GM23248 (cell line): ENCODE results near the gene DDAH1. TPM values are rescaled to one million over a fixed set of nuclear protein-coding genes. Genes with fewer than 3 reads are reported as not detected.

Source experiments
- DNase-seq: peaks from one replicate; pipeline ENCODE4 v3.0.0-alpha.2; 2015
- H2AFZ ChIP-seq: fragments of 200-600 bp; sonication (generic); 2 replicates; pipeline ENCODE4 v1.6.1; 2016; ENCODE audit warnings: antibody characterized with exemption
- H3F3A ChIP-seq: fragments of 200-600 bp; sonication (generic); 2 replicates; pipeline ENCODE4 v1.6.1; 2016; ENCODE audit warnings: mild to moderate bottlenecking, antibody characterized with exemption, mixed run types; ENCODE audit not compliant: insufficient read depth
- H3K27ac ChIP-seq: fragments of 200-600 bp; sonication (generic); 2 replicates; pipeline ENCODE4 v1.5.1; 2016; ENCODE audit warnings: mild to moderate bottlenecking
- H3K27me3 ChIP-seq: fragments of 200-600 bp; sonication (generic); replicated peaks from 2 replicates; pipeline ENCODE4 v1.6.1; 2016; ENCODE audit warnings: mild to moderate bottlenecking; ENCODE audit not compliant: insufficient read depth
- H3K36me3 ChIP-seq: fragments of 200-600 bp; sonication (generic); 2 replicates; pipeline ENCODE4 v1.6.1; 2016; ENCODE audit warnings: low read depth, mild to moderate bottlenecking
- H3K4me1 ChIP-seq: fragments of 200-600 bp; sonication (generic); 2 replicates; pipeline ENCODE4 v1.6.1; 2016; ENCODE audit warnings: mild to moderate bottlenecking; ENCODE audit not compliant: insufficient read depth
- H3K4me2 ChIP-seq: fragments of 200-600 bp; sonication (generic); one replicate; pipeline ENCODE4 v1.6.1; 2016; ENCODE audit warnings: mild to moderate bottlenecking; ENCODE audit not compliant: unreplicated experiment
- H3K4me3 ChIP-seq: fragments of 200-600 bp; sonication (generic); 2 replicates; pipeline ENCODE4 v1.5.1; 2016; ENCODE audit warnings: mild to moderate bottlenecking
- H3K79me2 ChIP-seq: fragments of 200-600 bp; sonication (generic); 2 replicates; pipeline ENCODE4 v1.6.1; 2016; ENCODE audit warnings: mild to moderate bottlenecking; ENCODE audit not compliant: insufficient read depth
- H3K9ac ChIP-seq: fragments of 200-600 bp; sonication (generic); 2 replicates; pipeline ENCODE4 v1.6.1; 2016; ENCODE audit warnings: mild to moderate bottlenecking
- H3K9me2 ChIP-seq: fragments of 200-600 bp; sonication (generic); 2 replicates; pipeline ENCODE4 v1.6.1; 2016; ENCODE audit warnings: mixed run types, mild to moderate bottlenecking, moderate library complexity; ENCODE audit not compliant: insufficient read depth
- H3K9me3 ChIP-seq: fragments of 200-600 bp; sonication (generic); one replicate; pipeline ENCODE4 v1.6.1; 2017; ENCODE audit warnings: low read depth
- H4K20me1 ChIP-seq: fragments of 200-600 bp; sonication (generic); 2 replicates; pipeline ENCODE4 v1.6.0; 2016; ENCODE audit not compliant: insufficient read depth
- EZH2 ChIP-seq: fragments of 200-600 bp; sonication (generic); IDR thresholded peaks from 2 replicates; pipeline ENCODE4 v1.6.1; 2018; ENCODE audit warnings: antibody characterized with exemption, mild to moderate bottlenecking; ENCODE audit not compliant: insufficient read depth, poor library complexity, severe bottlenecking
- EZH2phosphoT487 ChIP-seq: fragments of 200-600 bp; sonication (generic); IDR thresholded peaks from 2 replicates; pipeline ENCODE4 v1.6.1; 2018; ENCODE audit warnings: antibody characterized with exemption, moderate library complexity, mild to moderate bottlenecking, low read depth; ENCODE audit not compliant: insufficient read depth
- WGBS, 2 experiments: methylation state at CpG; one replicate each; pipeline ENCODE4 v1.1.6; 2015 to 2017; ENCODE audit warnings: low lambda C conversion rate in 2 of 2, low coverage in 1 of 2; ENCODE audit errors: missing lambda C conversion rate in 2 of 2; 5-methylcytosine and 5-hydroxymethylcytosine counted together
- in situ Hi-C: fragments of 300-500 bp; cut with MboI; formaldehyde crosslinking; loops from 2 replicates; pipeline ENCODE4 v1.15.0; 2020
- polyA plus RNA-seq: library from polyadenylated mRNA; unstranded; fragments of >200 nt; fragmentation: Nextera tagmentation; extraction: Ambion mirVana; gene quantifications from 2 replicates; pipeline ENCODE4 v1.2.1, GENCODE V29; 2016
- total RNA-seq: library from RNA; depleted of rRNA; stranded (reverse); fragments of >200 nt; shearing (Covaris generic); gene quantifications from 2 replicates; pipeline ENCODE4 v1.2.3, GENCODE V29; 2014

The DDAH1 gene
- total and polyA plus RNA-seq, 2 experiments from 2014 or later = 168 to 238 TPM

- H3K27me3 ChIP-seq = no peaks in the 10 kb centered on the region
- TF ChIP-seq EZH2phosphoT487 (no peak), EZH2 (no peak)
- H3K36me3 ChIP-seq = no peaks in the 10 kb centered on the region
- peaks cover 97% of the 10 kb centered on the region for H3K79me2 ChIP-seq
- no peak for DNase-seq
- no peak overlapping the region for H2AFZ ChIP-seq
- no peak overlapping the region for H3K4me2 ChIP-seq
- WGBS, 2 experiments = 88 to 91% methylated on average over 6 of the region's 6 CpGs
- H3K27ac ChIP-seq = no peak overlapping the region
- no peaks in the 10 kb centered on the region for H3K9me3 ChIP-seq
- no peak overlapping the region for H3K9ac ChIP-seq
- in situ Hi-C loops = no loop called here
- H4K20me1 ChIP-seq = no peaks in the 10 kb centered on the region
- peaks cover 89% of the 10 kb centered on the region for H3F3A ChIP-seq
- no peaks in the 10 kb centered on the region for H3K9me2 ChIP-seq
- peaks cover 78% of the 10 kb centered on the region for H3K4me1 ChIP-seq
- H3K4me3 ChIP-seq = no peak overlapping the region
Observed at GRCh38 chr1:85368073-85368770, 96.7 kb downstream of the DDAH1 start.

GRCh38 chr1:85366391-85367170, 98.4 kb downstream of the DDAH1 start:
- H3K9me2 ChIP-seq = no peaks in the 10 kb centered on the region
- no peak for TF ChIP-seq EZH2
- TF ChIP-seq EZH2phosphoT487 = no peak
- H3K4me1 ChIP-seq = peaks cover 78% of the 10 kb centered on the region
- H3K27ac ChIP-seq = peak overlapping the region; percentile 80
- H3K4me3 ChIP-seq = 0 out of 2 replicates have a peak overlapping the region, but pooled peaks have one; percentile 3
- H3K27me3 ChIP-seq = no peaks in the 10 kb centered on the region
- H3K9ac ChIP-seq = 0 out of 2 replicates have a peak overlapping the region, but pooled peaks have one; percentile 12
- peak; percentile 91 for DNase-seq
- H3K79me2 ChIP-seq = peaks cover 97% of the 10 kb centered on the region
- no peaks in the 10 kb centered on the region for H3K9me3 ChIP-seq
- H3F3A ChIP-seq = peaks cover 89% of the 10 kb centered on the region
- in situ Hi-C loops = no loop called here
- H4K20me1 ChIP-seq = no peaks in the 10 kb centered on the region
- peak overlapping the region; percentile 48 for H3K4me2 ChIP-seq
- H3K36me3 ChIP-seq = no peaks in the 10 kb centered on the region
- 12 to 21% methylated on average over 3 of the region's 3 CpGs for WGBS, 2 experiments
- no peak overlapping the region for H2AFZ ChIP-seq

- 71 to 74% methylated on average over 3 of the region's 3 CpGs for WGBS, 2 experiments
- H3K27ac ChIP-seq = peak overlapping the region; percentile 80
- 0 out of 2 replicates have a peak overlapping the region, but pooled peaks have one; percentile 3 for H3K4me3 ChIP-seq
- no peaks in the 10 kb centered on the region for H3K36me3 ChIP-seq
- H3K9me2 ChIP-seq = no peaks in the 10 kb centered on the region
- H3K9ac ChIP-seq = 0 out of 2 replicates have a peak overlapping the region, but pooled peaks have one; percentile 12
- peaks cover 78% of the 10 kb centered on the region for H3K4me1 ChIP-seq
- no peak for DNase-seq
- TF ChIP-seq EZH2phosphoT487 (no peak), EZH2 (no peak)
- H4K20me1 ChIP-seq = no peaks in the 10 kb centered on the region
- no peaks in the 10 kb centered on the region for H3K9me3 ChIP-seq
- H3K79me2 ChIP-seq = peaks cover 92% of the 10 kb centered on the region
- no peaks in the 10 kb centered on the region for H3K27me3 ChIP-seq
- in situ Hi-C loops = no loop called here
- peaks cover 93% of the 10 kb centered on the region for H3F3A ChIP-seq
- H2AFZ ChIP-seq = no peak overlapping the region
- H3K4me2 ChIP-seq = peak overlapping the region; percentile 48
Observed at GRCh38 chr1:85365851-85366250, 99.1 kb downstream of the DDAH1 start.

- Histone ChIP-seq H3K4me1 (peaks cover 96% of the 10 kb centered on the region), H3K27ac (peak overlapping the region; percentile 80), H3K4me3 (no peak overlapping the region), H2AFZ (no peak overlapping the region), H3F3A (peaks cover 97% of the 10 kb centered on the region), H3K36me3 (peaks cover under 1% of the 10 kb centered on the region; the same call in 1 of the 2 replicates), H4K20me1 (no peaks in the 10 kb centered on the region), H3K9me3 (no peaks in the 10 kb centered on the region), H3K9ac (no peak overlapping the region), H3K27me3 (no peaks in the 10 kb centered on the region), H3K79me2 (peaks cover 80% of the 10 kb centered on the region), H3K9me2 (no peaks in the 10 kb centered on the region), H3K4me2 (peak overlapping the region; percentile 5)
- in situ Hi-C loops = no loop called here
- no peak for TF ChIP-seq EZH2phosphoT487
- TF ChIP-seq EZH2 = no peak
- peak; percentile 55 for DNase-seq
Observed at GRCh38 chr1:85363521-85363920, 101.4 kb downstream of the DDAH1 start.
